HG03442 (cell line): ENCODE data around the gene MARS1.

Source experiments
- ATAC-seq: cut with Tn5 transposase; IDR thresholded peaks from one replicate; pipeline ENCODE4 v1.9.1; 2021; ENCODE audit warnings: mild to moderate bottlenecking, moderate library complexity; ENCODE audit not compliant: unreplicated experiment

MARS1 gene

DNA sequence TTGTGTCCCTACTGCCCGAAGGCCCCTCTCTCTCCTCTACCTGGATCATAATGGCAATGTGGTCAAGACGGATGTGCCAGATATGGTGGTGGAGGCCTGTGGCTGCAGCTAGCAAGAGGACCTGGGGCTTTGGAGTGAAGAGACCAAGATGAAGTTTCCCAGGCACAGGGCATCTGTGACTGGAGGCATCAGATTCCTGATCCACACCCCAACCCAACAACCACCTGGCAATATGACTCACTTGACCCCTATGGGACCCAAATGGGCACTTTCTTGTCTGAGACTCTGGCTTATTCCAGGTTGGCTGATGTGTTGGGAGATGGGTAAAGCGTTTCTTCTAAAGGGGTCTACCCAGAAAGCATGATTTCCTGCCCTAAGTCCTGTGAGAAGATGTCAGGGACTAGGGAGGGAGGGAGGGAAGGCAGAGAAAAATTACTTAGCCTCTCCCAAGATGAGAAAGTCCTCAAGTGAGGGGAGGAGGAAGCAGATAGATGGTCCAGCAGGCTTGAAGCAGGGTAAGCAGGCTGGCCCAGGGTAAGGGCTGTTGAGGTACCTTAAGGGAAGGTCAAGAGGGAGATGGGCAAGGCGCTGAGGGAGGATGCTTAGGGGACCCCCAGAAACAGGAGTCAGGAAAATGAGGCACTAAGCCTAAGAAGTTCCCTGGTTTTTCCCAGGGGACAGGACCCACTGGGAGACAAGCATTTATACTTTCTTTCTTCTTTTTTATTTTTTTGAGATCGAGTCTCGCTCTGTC is 31.0 kb upstream of the MARS1 start:
- no peak for ATAC-seq

DNA sequence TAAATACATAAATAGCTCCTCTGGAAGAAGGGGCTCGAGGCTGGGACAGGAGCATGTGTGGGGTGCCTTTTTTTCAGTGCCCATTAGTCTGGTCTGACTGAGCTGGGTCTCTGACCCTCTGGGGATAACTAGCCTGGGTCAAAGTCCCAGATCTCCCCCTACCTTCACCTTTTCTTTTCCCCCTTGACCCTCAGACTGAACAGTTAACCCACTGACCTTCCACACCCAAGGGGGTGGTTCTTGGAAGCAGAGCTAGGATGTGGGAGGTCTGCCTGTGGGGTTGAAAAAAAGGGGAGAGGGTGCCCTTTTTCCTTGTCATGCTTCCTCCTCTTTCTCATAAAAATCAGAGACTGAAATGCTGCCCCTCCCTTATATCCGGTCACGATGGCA is 29.2 kb upstream of the MARS1 start:
- no peak for ATAC-seq

DNA sequence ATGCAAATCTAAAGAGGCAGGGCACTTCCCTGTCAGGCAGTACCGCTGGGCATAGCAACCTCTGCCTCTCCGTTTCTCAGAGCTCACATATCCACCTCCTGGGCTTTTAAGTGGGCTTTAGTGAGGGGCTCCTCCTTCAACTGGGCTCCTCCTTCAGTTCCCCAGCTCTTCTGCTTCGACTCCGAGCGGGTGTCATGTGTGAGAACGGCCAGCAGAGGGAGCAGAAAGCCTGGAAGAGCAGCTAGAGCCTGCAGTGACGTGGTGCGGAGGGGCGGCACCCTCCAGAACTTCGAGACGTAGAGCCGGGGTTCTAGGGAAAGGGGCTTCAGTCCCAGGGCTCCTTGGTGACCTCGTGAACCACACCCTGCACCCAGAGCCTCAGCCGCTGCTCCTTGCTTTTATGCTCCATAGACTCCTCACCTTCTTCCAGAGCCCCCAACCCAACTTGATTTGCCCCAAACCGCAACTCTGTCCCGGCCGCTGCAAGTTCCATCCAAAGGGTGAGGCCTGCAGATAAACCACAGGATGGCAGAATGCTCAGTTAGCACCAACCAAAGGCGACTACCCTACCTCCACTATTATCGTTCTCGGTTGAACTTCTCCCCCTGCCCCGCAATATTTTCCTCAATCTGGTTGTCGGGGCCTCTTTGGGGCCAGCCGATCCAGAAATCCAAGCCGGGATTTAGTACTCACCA is 28.7 kb upstream of the MARS1 start:
- peak; percentile 51 for ATAC-seq

DNA sequence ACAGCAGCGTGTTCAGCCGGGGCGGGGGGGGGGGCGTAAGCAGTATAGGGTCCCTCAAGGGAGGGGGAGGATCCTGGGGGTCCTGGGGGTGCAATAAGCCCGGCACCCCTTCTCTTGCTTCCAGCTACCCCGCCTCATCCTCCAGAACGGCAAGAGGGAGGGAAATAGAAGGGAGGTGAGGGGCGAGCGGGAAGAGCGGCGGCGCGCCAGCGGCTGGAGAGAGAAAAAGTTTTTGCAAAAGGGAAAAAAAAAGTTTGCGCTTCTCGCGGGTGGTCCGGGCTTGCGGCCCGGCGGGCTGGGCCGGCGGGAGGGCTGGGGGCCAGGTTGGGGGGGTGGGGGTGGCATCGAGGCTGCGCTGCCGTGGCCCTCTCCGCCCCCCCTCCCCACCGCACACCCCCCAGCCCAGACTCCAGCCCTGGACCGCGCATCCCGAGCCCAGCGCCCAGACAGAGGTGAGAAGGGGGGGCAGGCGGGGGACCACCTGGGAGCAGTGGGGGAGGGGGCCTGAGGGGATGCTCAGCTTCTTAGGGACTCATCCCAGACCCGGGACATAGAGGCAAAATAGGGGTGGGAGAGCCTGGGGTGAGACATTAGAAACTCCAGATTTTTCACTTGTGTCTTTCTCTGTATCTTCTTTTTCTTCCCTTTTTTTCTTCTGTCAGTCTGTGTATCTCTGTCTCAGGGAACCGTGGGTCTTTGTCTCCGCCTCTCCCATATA is 28.0 kb upstream of the MARS1 start, which contains the start of gene GLI1:
Gene GLI1, plus strand, starts transcription at position 36 of the 718 bp plus-strand sequence. CDS start 3,907 bp downstream, outside the sequence.
- no peak for ATAC-seq

DNA sequence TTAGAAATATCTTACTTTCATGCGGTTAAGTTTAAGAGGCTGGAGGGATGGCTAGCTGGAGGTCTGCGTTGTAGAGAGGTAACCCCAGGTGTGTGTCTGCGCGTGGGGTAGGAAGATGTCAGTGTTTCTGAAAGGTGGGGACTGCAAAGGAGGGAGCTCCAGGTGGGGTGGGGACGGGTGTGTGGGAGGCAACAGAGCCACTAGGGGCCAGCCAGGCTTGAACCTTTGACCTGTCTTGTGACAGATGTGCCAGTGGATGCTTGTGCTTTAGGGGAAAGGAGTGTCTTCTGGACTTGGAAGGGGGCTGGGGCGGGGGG is 27.4 kb upstream of the MARS1 start:
- ATAC-seq = no peak

DNA sequence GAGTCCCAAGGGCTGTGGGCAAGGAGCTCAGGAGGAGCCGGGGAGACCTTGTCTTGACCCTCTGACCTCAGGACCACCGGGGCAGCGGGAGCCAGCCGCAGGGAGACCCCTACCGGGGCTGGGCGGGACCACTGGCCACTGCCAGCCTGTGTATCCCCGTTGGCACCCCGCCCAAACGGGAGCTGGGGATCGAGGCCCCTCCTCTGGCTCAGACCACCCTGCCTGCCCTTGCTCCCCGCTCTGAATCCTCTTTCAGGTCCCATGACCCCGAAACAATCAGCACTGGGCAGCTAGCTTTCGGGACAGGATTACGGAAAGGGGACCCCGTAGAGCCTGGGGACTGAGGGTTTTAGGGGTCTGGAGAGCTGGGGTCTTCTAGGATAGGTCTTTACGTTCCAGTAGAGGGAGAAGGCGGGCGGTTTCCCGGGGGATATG is 27.0 kb upstream of the MARS1 start:
- no peak for ATAC-seq

DNA sequence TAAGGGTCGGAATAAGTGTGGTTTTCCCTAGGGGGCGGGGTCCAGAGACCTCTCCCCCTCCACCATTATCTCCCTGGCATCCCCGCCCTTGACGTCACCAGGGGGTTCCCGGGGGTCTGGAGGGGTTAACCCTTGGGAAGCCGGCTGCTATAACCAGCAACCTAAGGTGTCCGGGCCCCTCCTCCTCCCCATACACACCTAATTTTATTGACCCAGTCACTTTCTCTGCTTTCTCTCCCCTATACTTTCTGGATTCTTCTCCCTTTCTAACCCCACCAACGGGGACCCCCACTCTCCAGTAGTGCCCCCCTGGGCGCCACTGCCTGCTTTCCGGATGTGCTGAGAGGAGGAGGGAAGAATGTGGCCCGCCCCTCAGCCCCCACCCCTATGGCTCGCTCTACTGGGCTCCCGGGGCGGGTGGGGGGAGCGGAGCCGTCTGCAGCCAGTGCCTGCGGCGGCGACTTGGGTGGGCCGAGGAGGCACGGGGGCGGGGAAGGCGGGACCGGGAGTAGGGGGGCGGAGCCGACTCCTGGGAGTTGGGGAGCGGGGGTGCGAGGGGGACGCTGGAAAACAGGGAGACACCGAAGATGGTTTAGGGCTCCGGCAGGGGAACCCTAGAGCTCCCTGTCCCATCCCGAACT is 26.5 kb upstream of the MARS1 start:
- no peak for ATAC-seq

DNA sequence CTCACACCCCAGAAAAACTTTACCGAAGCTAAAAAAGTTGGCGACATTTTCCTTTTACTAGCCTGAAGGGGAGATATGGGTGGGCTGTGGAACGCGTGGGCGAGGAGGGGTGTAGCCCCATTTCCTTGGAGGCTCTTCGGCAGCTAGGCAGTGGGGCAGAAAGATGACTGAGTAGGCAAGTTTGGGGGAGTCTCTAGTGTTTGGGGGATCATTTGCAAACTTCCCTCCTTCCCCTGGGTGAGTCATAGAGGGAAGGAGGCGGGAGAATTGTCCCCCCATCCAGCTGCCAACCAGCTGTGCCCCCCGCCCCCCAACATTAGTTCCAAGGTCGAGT is 26.0 kb upstream of the MARS1 start:
- ATAC-seq = no peak

DNA sequence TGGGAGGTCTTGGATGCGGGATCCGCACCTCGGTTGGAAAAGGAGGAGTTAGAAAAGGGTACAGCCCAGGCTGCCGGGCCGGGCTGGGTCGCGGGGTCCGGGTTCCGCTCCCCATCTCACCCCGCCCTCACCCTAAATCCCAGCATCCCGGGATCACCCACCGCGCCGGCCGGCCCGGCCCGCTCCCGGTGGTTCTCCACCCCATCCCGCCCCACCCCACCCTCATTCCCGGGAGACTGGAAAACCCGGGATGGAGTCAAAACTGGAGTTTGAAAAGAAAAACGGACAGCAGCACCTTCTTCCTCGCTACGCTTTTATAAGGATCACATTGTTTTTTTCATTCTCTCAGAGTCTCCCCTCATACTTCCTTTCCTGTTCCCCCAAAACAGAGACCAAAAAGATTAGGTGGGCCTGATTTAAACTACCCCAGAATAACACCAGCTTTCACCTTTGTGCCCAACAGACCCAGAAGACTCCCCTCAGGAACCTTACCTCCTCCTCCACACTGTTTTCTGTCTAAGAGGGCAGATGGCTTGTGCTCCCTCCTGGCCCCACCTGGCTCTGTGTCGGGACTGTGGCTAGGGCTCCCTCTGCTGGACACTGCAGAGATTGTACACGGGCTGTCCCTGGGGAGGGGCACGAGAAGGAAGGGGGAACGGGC is 25.5 kb upstream of the MARS1 start:
- ATAC-seq = peak; percentile 57

DNA sequence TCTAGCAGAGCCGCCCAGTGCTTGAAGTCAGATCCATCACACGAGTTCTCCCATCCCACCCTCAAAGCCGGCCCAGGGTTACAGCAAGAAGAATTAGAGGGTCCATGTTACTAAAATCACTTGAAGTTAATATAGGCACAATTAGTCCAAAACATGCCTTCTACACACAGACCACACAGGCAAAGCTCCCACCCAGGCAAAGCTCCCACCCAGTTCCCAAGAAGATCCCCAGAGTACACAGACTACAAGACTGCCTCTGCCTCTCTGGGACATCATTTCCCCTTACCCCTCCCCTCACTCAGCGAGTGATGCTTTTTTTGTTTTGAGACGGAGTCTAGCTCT is 25.0 kb upstream of the MARS1 start:
- ATAC-seq = no peak

DNA sequence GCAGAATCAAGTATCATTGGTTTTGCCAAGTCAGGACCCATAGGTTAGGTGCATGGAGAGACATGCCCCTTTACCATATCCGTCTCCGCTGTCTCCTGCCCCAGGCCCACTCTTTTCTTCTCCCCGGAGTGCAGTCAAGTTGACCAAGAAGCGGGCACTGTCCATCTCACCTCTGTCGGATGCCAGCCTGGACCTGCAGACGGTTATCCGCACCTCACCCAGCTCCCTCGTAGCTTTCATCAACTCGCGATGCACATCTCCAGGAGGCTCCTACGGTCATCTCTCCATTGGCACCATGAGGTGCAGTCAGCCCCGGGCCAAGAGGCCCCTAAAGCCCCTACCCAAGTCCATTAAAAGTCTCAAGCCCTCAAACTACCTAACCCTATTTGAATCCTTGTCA is 23.3 kb upstream of the MARS1 start:
- ATAC-seq = no peak

DNA sequence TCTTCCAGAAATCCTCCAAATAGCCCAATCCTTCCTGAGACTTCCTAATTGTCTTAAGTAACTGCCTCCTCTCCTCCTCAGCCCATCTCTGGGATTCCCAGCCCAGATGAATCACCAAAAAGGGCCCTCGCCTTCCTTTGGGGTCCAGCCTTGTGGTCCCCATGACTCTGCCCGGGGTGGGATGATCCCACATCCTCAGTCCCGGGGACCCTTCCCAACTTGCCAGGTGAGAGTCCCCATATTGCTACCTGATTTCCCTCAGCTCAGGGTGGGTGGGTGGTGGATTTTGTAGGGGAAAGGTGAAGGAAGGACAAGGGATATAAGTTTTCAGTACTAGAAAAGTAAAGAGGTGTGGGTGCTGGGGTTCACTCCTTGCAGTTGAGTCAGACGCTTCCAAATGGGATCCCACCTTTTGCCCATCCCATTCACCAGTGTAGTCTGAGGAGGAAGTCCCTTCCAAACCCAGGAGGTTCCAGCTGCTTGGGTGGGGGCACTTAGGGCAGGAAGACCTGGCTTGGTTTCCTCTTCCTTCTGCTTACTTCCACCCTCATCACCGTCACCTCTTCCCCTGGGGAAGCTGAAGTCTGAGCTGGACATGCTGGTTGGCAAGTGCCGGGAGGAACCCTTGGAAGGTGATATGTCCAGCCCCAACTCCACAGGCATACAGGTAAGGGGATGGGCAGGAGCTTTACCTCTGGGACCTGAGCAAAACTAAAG is 22.7 kb upstream of the MARS1 start:
- no peak for ATAC-seq

DNA sequence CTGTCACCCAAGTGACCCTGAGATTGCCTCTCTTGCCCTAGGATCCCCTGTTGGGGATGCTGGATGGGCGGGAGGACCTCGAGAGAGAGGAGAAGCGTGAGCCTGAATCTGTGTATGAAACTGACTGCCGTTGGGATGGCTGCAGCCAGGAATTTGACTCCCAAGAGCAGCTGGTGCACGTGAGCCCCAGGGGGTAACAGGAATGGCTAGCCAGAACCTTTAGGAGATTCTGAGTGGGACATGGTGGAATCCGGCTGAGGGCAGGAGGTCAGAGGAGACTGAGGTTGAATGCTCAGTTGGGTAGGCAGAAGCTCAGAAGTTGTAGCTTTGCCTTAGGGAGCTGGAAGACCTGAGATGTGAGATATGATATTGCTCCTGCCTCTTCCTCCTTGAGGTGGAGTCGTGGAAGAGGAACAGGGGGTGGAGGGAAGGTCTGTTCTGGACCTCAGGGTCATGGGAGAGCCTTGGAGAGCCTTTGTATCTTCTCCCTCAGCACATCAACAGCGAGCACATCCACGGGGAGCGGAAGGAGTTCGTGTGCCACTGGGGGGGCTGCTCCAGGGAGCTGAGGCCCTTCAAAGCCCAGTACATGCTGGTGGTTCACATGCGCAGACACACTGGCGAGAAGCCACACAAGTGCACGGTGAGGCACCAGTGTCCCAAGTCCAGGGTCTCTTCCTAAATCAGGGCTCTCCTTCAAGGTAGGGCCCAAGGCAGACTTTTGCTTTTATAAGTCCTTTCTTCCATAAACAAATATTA is 21.9 kb upstream of the MARS1 start:
- ATAC-seq = no peak

DNA sequence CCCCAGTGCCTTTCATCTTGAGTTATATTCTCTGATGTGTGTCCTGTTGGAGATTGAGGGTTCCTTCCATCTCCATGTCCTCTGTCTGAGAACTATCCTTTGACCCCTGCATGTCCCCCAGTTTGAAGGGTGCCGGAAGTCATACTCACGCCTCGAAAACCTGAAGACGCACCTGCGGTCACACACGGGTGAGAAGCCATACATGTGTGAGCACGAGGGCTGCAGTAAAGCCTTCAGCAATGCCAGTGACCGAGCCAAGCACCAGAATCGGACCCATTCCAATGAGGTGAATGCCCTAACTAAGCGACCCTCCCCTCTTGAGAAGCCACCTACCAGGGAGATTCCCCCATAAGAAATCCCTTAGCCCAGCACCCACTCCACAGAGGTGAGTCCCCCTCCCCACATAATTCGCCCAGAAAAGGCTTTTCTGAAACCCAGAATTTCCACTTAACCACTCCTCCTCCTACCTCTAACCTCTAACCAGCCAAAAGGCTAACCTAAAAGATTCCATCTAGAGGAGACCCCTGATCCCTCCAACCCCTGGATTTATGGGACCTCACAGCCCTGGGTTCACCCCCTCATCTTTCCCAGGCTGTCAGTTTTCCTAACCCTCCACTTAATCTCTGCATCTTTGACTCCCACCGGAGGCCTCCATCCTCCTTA is 20.5 kb upstream of the MARS1 start:
- ATAC-seq = no peak

DNA sequence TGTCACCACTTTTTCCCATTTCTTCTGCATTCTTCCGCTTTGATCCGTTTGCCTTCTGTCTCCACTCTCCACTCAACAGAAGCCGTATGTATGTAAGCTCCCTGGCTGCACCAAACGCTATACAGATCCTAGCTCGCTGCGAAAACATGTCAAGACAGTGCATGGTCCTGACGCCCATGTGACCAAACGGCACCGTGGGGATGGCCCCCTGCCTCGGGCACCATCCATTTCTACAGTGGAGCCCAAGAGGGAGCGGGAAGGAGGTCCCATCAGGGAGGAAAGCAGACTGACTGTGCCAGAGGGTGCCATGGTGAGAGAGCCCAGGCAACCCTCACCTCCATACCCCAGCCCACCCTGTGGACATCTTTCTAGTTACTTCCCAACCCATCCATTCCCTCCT is 20.0 kb upstream of the MARS1 start:
- no peak for ATAC-seq

DNA sequence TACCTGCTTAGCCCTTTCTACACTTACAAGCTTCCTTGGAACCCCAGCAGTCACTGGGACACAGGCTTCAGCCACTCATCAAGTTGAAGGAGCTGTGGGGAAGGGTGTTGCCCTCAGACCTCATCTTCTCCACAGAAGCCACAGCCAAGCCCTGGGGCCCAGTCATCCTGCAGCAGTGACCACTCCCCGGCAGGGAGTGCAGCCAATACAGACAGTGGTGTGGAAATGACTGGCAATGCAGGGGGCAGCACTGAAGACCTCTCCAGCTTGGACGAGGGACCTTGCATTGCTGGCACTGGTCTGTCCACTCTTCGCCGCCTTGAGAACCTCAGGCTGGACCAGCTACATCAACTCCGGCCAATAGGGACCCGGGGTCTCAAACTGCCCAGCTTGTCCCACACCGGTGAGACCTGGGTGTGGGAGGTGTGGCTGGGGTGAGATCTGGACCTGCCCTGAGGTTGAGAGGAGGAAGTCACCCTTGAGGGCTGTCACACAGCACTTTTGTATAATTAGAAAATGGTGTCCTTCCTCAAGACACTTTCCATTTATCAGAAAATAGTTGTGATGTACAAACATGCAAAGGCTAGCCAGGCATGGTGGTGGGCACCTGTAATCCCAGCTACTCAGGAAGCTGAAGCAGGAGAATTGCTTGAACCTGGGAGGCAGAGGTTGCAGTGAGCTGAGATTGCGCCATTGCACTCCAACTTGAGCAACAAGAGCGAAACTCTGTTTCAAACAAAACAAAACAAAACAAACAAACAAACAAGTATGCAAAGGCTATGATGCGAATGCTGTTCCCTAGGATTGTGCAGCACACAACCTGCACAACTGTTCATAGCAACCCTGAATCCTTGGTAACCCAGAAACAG is 18.3 kb upstream of the MARS1 start:
- ATAC-seq = no peak

DNA sequence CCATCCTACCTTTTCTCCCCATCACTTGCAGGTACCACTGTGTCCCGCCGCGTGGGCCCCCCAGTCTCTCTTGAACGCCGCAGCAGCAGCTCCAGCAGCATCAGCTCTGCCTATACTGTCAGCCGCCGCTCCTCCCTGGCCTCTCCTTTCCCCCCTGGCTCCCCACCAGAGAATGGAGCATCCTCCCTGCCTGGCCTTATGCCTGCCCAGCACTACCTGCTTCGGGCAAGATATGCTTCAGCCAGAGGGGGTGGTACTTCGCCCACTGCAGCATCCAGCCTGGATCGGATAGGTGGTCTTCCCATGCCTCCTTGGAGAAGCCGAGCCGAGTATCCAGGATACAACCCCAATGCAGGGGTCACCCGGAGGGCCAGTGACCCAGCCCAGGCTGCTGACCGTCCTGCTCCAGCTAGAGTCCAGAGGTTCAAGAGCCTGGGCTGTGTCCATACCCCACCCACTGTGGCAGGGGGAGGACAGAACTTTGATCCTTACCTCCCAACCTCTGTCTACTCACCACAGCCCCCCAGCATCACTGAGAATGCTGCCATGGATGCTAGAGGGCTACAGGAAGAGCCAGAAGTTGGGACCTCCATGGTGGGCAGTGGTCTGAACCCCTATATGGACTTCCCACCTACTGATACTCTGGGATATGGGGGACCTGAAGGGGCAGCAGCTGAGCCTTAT is 17.4 kb upstream of the MARS1 start:
- no peak for ATAC-seq
